Sigmoid colon (tissue), 7 donors: ENCODE results near the gene TCERG1L. TPM values are rescaled to one million over a fixed set of nuclear protein-coding genes. Genes with fewer than 3 reads are reported as not detected.

Experiments
- DNase-seq: peaks from one replicate; pipeline ENCODE4 v3.0.0-alpha.2; 2019
- H3K27ac ChIP-seq, 4 donors: fragments of 200-600 bp; sonication (generic); one replicate each; pipeline ENCODE4 v1.5.1; 2016 to 2019; ENCODE audit warnings: mild to moderate bottlenecking in 1 of 4
- H3K27me3 ChIP-seq, 3 donors: fragments of 200-600 bp; sonication (generic); one replicate each; pipeline ENCODE4 v1.5.1; 2019; ENCODE audit warnings: mild to moderate bottlenecking in 1 of 3
- H3K36me3 ChIP-seq, 4 donors: fragments of 200-600 bp; sonication (generic); one replicate each; pipeline ENCODE4 v1.5.1; 2016 to 2019
- H3K4me1 ChIP-seq, 4 donors: fragments of 200-600 bp; sonication (generic); one replicate each; pipeline ENCODE4 v1.5.1; 2017 to 2019
- H3K4me3 ChIP-seq, 4 donors: fragments of 200-600 bp; sonication (generic); one replicate each; pipeline ENCODE4 v1.5.1; 2017 to 2019; ENCODE audit warnings: mild to moderate bottlenecking in 2 of 4, moderate library complexity in 1 of 4
- H3K9me3 ChIP-seq, 4 donors: fragments of 200-600 bp in 3 of 4; sonication (generic) in 3 of 4; one replicate each; pipeline versions ENCODE4 v1.5.1 to v1.6.1; 2013 to 2019
- CTCF ChIP-seq, 4 experiments: fragments of 450-650 bp in 3 of 4; fragments of 200-600 bp in 1 of 4; IDR thresholded peaks; one replicate each; pipeline ENCODE4 v1.5.1; 2016 to 2019; ENCODE audit warnings: antibody characterized with exemption in 4 of 4, mild to moderate bottlenecking in 3 of 4, moderate library complexity in 2 of 4
- EP300 ChIP-seq, 4 donors: sonication (generic); formaldehyde crosslinking; IDR thresholded peaks; one replicate each; pipeline ENCODE4 v1.6.1; 2017; ENCODE audit warnings: antibody characterized with exemption in 4 of 4
- POLR2A ChIP-seq, 2 donors: fragments of 450-650 bp; IDR thresholded peaks; one replicate each; pipeline ENCODE4 v1.6.1; 2016; ENCODE audit warnings: antibody characterized with exemption in 2 of 2, mild to moderate bottlenecking in 2 of 2, moderate library complexity in 2 of 2
- POLR2AphosphoS5 ChIP-seq, 4 donors: sonication (generic); formaldehyde crosslinking; IDR thresholded peaks; one replicate each; pipeline ENCODE4 v1.6.1; 2017; ENCODE audit warnings: antibody characterized with exemption in 4 of 4
- WGBS, 2 donors: extraction: QIAGEN DNeasy Blood & Tissue Kit; methylation state at CpG; one replicate each; pipeline ENCODE4 v1.1.7; 2013; 5-methylcytosine and 5-hydroxymethylcytosine counted together
- intact Hi-C: fragments of 100-400 bp; cut with DNase I; formaldehyde crosslinking; loops from one replicate; pipeline ENCODE4 v1.15.1; 2023
- polyA plus RNA-seq, 3 donors: library from polyadenylated mRNA; stranded (reverse); fragments of 200-250 nt; gene quantifications; one replicate each; pipeline ENCODE4 v1.2.3, GENCODE V29; 2013
- total RNA-seq, 4 donors: library from RNA; depleted of rRNA; stranded (reverse); fragments of >200 nt; gene quantifications; one replicate each; pipeline ENCODE4 v1.1.0, GENCODE V29; 2016
- donor health status: healthy with polysubstance abuse.
- donor health status: Bipolar disorder and iron deficiency.
- donor health status: healthy.

TCERG1L gene
- total and polyA plus RNA-seq, 7 donors = under 0.01 to 0.55 (median 0.10) TPM; not detected in 4

- no peak overlapping the region for H3K4me3 ChIP-seq
- no peaks in the 10 kb centered on the region for H3K4me1 ChIP-seq
- H3K9me3 ChIP-seq = no peaks in the 10 kb centered on the region
- intact Hi-C loops = no loop called here
- no peak for TF ChIP-seq CTCF (IDR thresholded peaks at IDR 0.05)
- H3K27ac ChIP-seq = no peak overlapping the region
- 82 to 87% methylated on average over 21 of the region's 21 CpGs for WGBS, 2 donors
- DNase-seq = no peak
- H3K36me3 ChIP-seq = no peaks in the 10 kb centered on the region
- H3K27me3 ChIP-seq = no peaks in the 10 kb centered on the region
Measured at GRCh38 chr10:131117416-131118212, 193.9 kb downstream of the TCERG1L start.

- DNase-seq = no peak
- no peaks in the 10 kb centered on the region for H3K9me3 ChIP-seq
- H3K27ac ChIP-seq = no peak overlapping the region
- H3K4me1 ChIP-seq = no peaks in the 10 kb centered on the region
- no peak overlapping the region for H3K4me3 ChIP-seq
- WGBS, 2 donors = 77 to 82% methylated on average over 9 of the region's 9 CpGs
- no peak for TF ChIP-seq CTCF (IDR thresholded peaks at IDR 0.05)
- TF ChIP-seq POLR2AphosphoS5 (IDR thresholded peaks at IDR 0.05) = no peak
- no peak for TF ChIP-seq EP300 (IDR thresholded peaks at IDR 0.05)
- TF ChIP-seq POLR2A (IDR thresholded peaks at IDR 0.05) = no peak
- H3K36me3 ChIP-seq = no peaks in the 10 kb centered on the region
- intact Hi-C loops = no loop called here
- H3K27me3 ChIP-seq = no peaks in the 10 kb centered on the region
Measured at GRCh38 chr10:131116991-131117375, 194.5 kb downstream of the TCERG1L start.

GRCh38 chr10:131116216-131116990, 195.1 kb downstream of the TCERG1L start:
- Histone ChIP-seq H3K9me3 (no peaks in the 10 kb centered on the region), H3K4me3 (no peak overlapping the region), H3K27me3 (no peaks in the 10 kb centered on the region), H3K4me1 (no peaks in the 10 kb centered on the region), H3K27ac (no peak overlapping the region), H3K36me3 (no peaks in the 10 kb centered on the region)
- intact Hi-C loops = no loop called here
- DNase-seq = no peak
- TF ChIP-seq POLR2A (IDR thresholded peaks at IDR 0.05) = no peak
- TF ChIP-seq EP300 (IDR thresholded peaks at IDR 0.05) = no peak
- WGBS, 2 donors = 84 to 86% methylated on average over 24 of the region's 24 CpGs

DNA sequence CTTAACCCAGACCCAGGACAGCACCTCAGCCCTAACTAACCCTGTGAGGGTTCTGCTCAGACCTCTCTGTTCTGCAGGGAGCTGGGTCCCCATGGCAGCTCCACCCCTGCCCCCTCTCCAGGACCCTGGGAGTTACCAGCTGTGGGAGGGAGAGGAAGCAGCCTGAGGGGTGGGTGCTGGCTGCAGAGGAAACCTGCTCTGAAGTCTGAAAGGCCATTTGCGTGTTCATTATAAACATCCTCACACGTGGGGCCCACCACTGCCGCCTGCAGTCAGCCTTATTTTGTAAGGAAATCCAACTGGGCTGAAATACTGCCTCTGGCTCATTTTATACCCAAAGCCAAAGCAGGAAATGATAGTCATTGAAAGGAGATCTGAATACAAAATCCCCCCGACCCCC, 195.7 kb downstream of the TCERG1L start:
- intact Hi-C loops = no loop called here
- no peak for DNase-seq
- 58 to 63% methylated on average over 4 of the region's 4 CpGs for WGBS, 2 donors

More for the DNA sequence above, 195.7 kb downstream of the TCERG1L start:
- no peak overlapping the region for H3K27ac ChIP-seq
- no peaks in the 10 kb centered on the region for H3K9me3 ChIP-seq
- H3K36me3 ChIP-seq = no peaks in the 10 kb centered on the region
- no peak overlapping the region for H3K4me3 ChIP-seq
- no peaks in the 10 kb centered on the region for H3K4me1 ChIP-seq
- TF ChIP-seq POLR2AphosphoS5 (IDR thresholded peaks at IDR 0.05) (no peak), EP300 (IDR thresholded peaks at IDR 0.05) (no peak), POLR2A (IDR thresholded peaks at IDR 0.05) (no peak), CTCF (IDR thresholded peaks at IDR 0.05) (no peak)
- no peaks in the 10 kb centered on the region for H3K27me3 ChIP-seq
